Osteocyte (in vitro differentiated cells): Measurements from ENCODE around the gene TREML2. TPM values are rescaled to one million over a fixed set of nuclear protein-coding genes. Genes with fewer than 3 reads are reported as not detected.

ENCODE experiments used
- DNase-seq: peaks from one replicate; pipeline ENCODE4 v3.0.0; 2021; ENCODE audit warnings: mixed read lengths; ENCODE audit not compliant: unreplicated experiment; ENCODE audit errors: extremely low spot score
- H3K27ac Mint-ChIP-seq: one replicate; pipeline ENCODE4 v1.8.0; 2021; ENCODE audit warnings: mild to moderate bottlenecking, mixed read lengths; ENCODE audit not compliant: unreplicated experiment
- H3K27me3 Mint-ChIP-seq: one replicate; pipeline ENCODE4 v1.8.0; 2021; ENCODE audit warnings: mixed read lengths; ENCODE audit not compliant: unreplicated experiment
- H3K36me3 Mint-ChIP-seq: one replicate; pipeline ENCODE4 v1.8.0; 2021; ENCODE audit warnings: mixed read lengths; ENCODE audit not compliant: unreplicated experiment
- H3K4me1 Mint-ChIP-seq: one replicate; pipeline ENCODE4 v1.8.0; 2021; ENCODE audit warnings: mixed read lengths; ENCODE audit not compliant: unreplicated experiment
- H3K4me3 Mint-ChIP-seq: one replicate; pipeline ENCODE4 v1.8.0; 2021; ENCODE audit warnings: mild to moderate bottlenecking, moderate library complexity, mixed read lengths; ENCODE audit not compliant: unreplicated experiment
- H3K9me3 Mint-ChIP-seq: one replicate; pipeline ENCODE4 v1.8.0; 2021; ENCODE audit warnings: mixed read lengths; ENCODE audit not compliant: unreplicated experiment
- total RNA-seq: library from RNA; stranded (reverse); gene quantifications from 2 replicates; pipeline ENCODE4 v1.2.1, GENCODE V29; 2021
- TF ChIP-seq, protein P1 (sequence below): fragments of 200-600 bp; sonication (generic); IDR thresholded peaks from 2 replicates; pipeline ENCODE4 v1.5.0; 2021; ENCODE audit warnings: antibody characterized with exemption, mild to moderate bottlenecking, moderate library complexity

TREML2 gene
- total RNA-seq, 1 donor from 2014 or later = not detected

DNA sequence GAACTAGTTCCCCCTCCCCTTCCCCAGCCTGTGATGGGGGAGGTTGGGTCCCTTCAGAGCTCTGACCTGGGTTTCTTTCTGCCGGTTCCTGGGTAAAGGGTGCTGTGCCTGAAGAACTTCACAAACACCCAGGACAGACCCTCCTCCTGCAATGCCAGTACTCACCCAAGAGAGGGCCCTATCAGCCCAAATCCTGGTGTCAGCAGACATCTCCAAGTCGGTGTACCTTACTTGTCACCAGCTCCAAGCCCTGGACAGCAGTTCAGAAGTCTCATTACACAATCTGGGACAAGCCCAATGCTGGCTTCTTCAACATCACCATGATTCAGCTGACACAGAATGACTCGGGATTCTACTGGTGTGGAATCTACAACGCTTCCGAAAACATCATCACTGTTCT lies 27.7 kb upstream of the TREML2 start:
- peaks cover 52% of the 10 kb centered on the region for H3K27me3 Mint-ChIP-seq
- H3K27ac Mint-ChIP-seq = no peak overlapping the region
- H3K9me3 Mint-ChIP-seq = no peaks in the 10 kb centered on the region
- DNase-seq = peak; percentile 65
- no peaks in the 10 kb centered on the region for H3K4me1 Mint-ChIP-seq
- no peaks in the 10 kb centered on the region for H3K36me3 Mint-ChIP-seq
- H3K4me3 Mint-ChIP-seq = no peak overlapping the region
- TF ChIP-seq, protein P1, sequence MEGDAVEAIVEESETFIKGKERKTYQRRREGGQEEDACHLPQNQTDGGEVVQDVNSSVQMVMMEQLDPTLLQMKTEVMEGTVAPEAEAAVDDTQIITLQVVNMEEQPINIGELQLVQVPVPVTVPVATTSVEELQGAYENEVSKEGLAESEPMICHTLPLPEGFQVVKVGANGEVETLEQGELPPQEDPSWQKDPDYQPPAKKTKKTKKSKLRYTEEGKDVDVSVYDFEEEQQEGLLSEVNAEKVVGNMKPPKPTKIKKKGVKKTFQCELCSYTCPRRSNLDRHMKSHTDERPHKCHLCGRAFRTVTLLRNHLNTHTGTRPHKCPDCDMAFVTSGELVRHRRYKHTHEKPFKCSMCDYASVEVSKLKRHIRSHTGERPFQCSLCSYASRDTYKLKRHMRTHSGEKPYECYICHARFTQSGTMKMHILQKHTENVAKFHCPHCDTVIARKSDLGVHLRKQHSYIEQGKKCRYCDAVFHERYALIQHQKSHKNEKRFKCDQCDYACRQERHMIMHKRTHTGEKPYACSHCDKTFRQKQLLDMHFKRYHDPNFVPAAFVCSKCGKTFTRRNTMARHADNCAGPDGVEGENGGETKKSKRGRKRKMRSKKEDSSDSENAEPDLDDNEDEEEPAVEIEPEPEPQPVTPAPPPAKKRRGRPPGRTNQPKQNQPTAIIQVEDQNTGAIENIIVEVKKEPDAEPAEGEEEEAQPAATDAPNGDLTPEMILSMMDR = no peak

DNA sequence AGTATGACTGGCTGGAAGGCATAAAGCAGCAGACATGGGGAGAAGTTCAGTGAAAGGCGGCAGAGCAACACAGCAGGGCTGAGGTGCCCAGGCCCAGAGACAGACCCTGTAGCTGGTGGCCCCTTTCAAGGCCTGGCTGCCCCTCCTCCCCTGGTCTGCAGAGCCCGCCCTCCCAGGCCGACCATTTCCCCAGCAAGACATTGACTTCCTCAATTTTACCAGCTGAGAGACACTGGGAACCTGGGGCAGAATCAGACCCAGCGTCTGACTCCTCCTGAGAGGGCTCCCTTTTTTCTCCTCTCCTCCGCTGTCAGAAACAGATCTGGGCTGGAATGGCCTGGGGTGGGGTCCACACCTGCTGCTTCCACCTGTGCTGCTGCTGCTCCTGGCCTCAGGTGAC lies 27.1 kb upstream of the TREML2 start, which contains the start of gene TREML4:
TSS of gene TREML4 (plus strand) at position 254 of the 400 bp plus-strand sequence. CDS start at position 333, 79 bp downstream.
- no peak for DNase-seq
- TF ChIP-seq, protein P1 = no peak
- H3K27ac Mint-ChIP-seq = no peak within 1 kb of the TSS
- H3K36me3 Mint-ChIP-seq = no peaks in the 10 kb centered on the region
- H3K4me1 Mint-ChIP-seq = no peaks in the 10 kb centered on the region
- peaks cover 52% of the 10 kb centered on the region for H3K27me3 Mint-ChIP-seq
- no peaks in the 10 kb centered on the region for H3K9me3 Mint-ChIP-seq
- no peak within 1 kb of the TSS for H3K4me3 Mint-ChIP-seq

DNA sequence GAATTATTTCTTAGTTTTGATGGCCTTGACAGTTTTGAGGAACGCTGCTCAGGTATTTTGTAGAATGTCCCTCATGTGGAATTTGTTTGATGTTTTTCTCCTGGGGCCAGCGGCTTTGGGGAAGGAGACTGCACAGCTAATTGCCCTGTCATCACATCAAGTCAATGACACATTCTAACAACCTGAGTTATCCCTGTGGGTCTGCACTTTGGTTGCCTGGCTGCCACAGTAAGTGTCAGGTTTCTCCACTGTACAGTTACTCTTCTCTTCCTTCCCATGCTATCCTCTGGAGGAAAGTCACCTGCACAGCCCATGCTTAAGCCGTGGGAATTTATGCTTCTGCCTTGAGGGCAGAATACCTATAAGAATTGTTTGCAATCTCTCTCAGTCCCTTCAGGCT lies 25.8 kb upstream of the TREML2 start:
- Mint-ChIP-seq H3K4me1 (no peaks in the 10 kb centered on the region), H3K36me3 (no peaks in the 10 kb centered on the region), H3K9me3 (peaks cover 4% of the 10 kb centered on the region), H3K4me3 (no peak overlapping the region), H3K27ac (no peak overlapping the region), H3K27me3 (peaks cover 46% of the 10 kb centered on the region)
- no peak for DNase-seq
- TF ChIP-seq, protein P1 = no peak

DNA sequence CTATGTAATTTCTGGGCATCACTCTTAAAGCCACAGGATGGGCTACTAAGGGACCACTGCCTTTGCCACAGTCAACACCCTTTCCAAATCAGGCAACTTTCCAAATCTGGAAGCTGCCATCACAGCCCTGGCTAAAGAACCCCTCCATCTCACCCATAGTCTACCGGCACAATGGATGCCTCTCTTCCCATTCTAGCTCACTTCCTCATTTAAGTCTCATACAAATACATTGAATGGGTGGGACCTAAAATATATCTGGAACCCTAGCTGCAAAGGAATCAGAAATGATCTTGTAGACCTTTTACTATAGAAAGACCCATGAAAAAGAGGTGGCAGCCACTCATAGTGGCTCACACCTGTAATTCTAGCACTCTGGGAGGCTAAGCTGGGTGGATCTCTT lies 23.9 kb upstream of the TREML2 start:
- H3K27me3 Mint-ChIP-seq = peaks cover 40% of the 10 kb centered on the region
- H3K4me3 Mint-ChIP-seq = no peak overlapping the region
- H3K27ac Mint-ChIP-seq = no peak overlapping the region

DNA sequence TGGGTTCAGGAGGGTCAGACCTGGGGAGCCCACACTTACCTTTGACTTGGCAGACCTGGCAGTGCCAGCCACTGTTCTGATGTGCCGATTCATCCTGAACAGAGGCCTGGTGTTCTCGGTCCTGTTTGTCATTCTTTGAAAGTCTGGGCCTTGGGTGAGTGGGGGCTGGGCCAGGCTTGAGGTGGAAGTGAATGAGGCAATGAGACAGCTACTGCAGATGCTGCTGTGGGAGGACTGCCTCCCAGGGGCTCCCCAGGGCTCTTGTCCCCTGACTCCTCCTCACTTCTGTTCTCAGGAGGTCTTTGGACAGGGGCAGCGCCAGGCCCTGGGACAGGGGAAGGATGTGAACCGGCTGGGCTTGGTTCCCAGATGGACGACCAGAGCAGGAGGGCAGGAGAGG lies 21.6 kb upstream of the TREML2 start:
- H3K4me1 Mint-ChIP-seq = no peaks in the 10 kb centered on the region
- H3K36me3 Mint-ChIP-seq = no peaks in the 10 kb centered on the region
- H3K27me3 Mint-ChIP-seq = peaks cover 34% of the 10 kb centered on the region
- TF ChIP-seq, protein P1 = no peak
- peaks cover 19% of the 10 kb centered on the region for H3K9me3 Mint-ChIP-seq
- DNase-seq = no peak
- H3K27ac Mint-ChIP-seq = no peak overlapping the region
- no peak overlapping the region for H3K4me3 Mint-ChIP-seq

More for the DNA sequence above, 23.9 kb upstream of the TREML2 start:
- TF ChIP-seq, protein P1 = no peak
- no peak for DNase-seq
- no peaks in the 10 kb centered on the region for H3K4me1 Mint-ChIP-seq
- no peaks in the 10 kb centered on the region for H3K36me3 Mint-ChIP-seq
- peaks cover 12% of the 10 kb centered on the region for H3K9me3 Mint-ChIP-seq
